Thymus (tissue), 11 donors: ENCODE data around the gene MYO18B. TPM values are rescaled to one million over a fixed set of nuclear protein-coding genes. Genes with fewer than 3 reads are reported as not detected.

Experiments
- DNase-seq, 9 donors: peaks; one replicate each; pipeline ENCODE4 v3.0.0-alpha.2; 2013; ENCODE audit warnings: low spot score in 9 of 9, low read depth in 6 of 9, missing footprints in 1 of 9
- H3K27ac ChIP-seq, 2 donors: one replicate each; pipeline ENCODE4 v1.5.1; 2013; ENCODE audit warnings: control low read depth in 1 of 2, low read depth in 1 of 2, low read length in 1 of 2, mild to moderate bottlenecking in 1 of 2, moderate library complexity in 1 of 2
- H3K27me3 ChIP-seq, 2 donors: one replicate each; pipeline ENCODE4 v1.5.1; 2013; ENCODE audit warnings: low read length in 1 of 2; ENCODE audit not compliant: control insufficient read depth in 2 of 2, insufficient read depth in 1 of 2
- H3K36me3 ChIP-seq, 2 donors: one replicate each; pipeline ENCODE4 v1.5.1; 2013; ENCODE audit warnings: low read length in 1 of 2, mild to moderate bottlenecking in 1 of 2, moderate library complexity in 1 of 2; ENCODE audit not compliant: control insufficient read depth in 2 of 2, insufficient read depth in 2 of 2
- H3K4me1 ChIP-seq, 2 donors: one replicate each; pipeline ENCODE4 v1.5.1; 2013; ENCODE audit warnings: low read length in 2 of 2; ENCODE audit not compliant: control insufficient read depth in 2 of 2, insufficient read depth in 2 of 2
- H3K4me3 ChIP-seq, 2 donors: one replicate each; pipeline ENCODE4 v1.5.1; 2013; ENCODE audit warnings: low read length in 2 of 2, control low read depth in 1 of 2, mild to moderate bottlenecking in 1 of 2
- H3K9me3 ChIP-seq, 2 donors: one replicate each; pipeline ENCODE4 v1.5.1; 2013; ENCODE audit warnings: low read length in 1 of 2, mild to moderate bottlenecking in 1 of 2; ENCODE audit not compliant: control insufficient read depth in 2 of 2, insufficient read depth in 1 of 2
- WGBS: extraction: QIAGEN DNeasy Blood & Tissue Kit; methylation state at CpG from one replicate; pipeline ENCODE4 v1.1.7; 2013; 5-methylcytosine and 5-hydroxymethylcytosine counted together
- polyA plus RNA-seq: library from polyadenylated mRNA; stranded (reverse); fragments of 200-250 nt; gene quantifications from one replicate; pipeline ENCODE4 v1.2.3, GENCODE V29; 2013
- total RNA-seq: library from RNA; stranded (reverse); fragments of 120-200 nt; gene quantifications from one replicate; pipeline ENCODE4 v1.2.4, GENCODE V29; 2013
- donor health status: healthy.

The MYO18B gene
- total and polyA plus RNA-seq, 2 donors, result 2.4 to 13.8 TPM

DNA sequence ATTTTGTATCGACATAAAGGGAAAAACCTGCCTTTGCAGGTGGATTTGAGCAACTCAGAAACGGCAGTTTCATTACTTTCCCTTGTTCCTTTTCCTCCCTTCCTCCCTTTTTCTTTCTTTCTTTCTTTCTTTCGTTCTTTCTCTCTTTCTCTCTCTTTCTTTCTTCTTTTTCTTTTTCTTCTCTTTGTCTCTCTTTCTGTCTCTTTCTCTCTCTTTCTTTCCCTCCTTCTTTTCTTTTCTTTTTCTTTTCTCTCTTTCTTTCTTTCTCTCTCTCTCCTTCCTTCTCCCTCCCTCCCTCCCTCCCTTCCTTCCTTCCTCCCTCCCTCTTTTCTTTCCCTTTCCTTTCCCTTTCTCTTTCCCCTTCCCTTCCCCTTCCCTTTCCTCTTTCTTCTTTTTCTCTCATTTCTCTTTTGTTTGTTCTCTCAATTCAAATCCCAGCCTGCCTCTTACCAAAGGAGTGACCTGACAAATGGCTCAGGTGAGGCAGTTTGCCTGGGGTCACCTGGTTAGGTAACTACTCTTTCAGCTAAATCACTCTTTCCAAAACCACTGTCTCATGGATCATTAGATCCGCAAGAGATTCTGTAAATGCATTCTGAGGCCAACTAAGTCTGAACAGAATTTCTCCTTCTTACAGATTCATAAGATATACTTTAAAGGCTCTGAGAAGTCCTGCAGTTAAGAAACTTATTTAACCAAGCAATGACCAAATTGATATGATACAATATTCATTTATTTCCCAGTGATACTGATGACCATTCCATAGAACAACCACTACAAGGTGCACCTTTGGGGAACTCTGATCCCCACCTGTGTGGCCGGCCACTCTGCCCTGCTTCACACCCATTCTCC, 75.3 kb downstream of the MYO18B start:
- H3K9me3 ChIP-seq, result no peaks in the 10 kb centered on the region
- no peaks in the 10 kb centered on the region for H3K27me3 ChIP-seq
- 78% methylated on average over 5 of the region's 5 CpGs for WGBS
- no peak overlapping the region for H3K4me3 ChIP-seq
- no peak for DNase-seq
- no peaks in the 10 kb centered on the region for H3K36me3 ChIP-seq
- H3K27ac ChIP-seq, result no peak overlapping the region
- no peaks in the 10 kb centered on the region for H3K4me1 ChIP-seq

DNA sequence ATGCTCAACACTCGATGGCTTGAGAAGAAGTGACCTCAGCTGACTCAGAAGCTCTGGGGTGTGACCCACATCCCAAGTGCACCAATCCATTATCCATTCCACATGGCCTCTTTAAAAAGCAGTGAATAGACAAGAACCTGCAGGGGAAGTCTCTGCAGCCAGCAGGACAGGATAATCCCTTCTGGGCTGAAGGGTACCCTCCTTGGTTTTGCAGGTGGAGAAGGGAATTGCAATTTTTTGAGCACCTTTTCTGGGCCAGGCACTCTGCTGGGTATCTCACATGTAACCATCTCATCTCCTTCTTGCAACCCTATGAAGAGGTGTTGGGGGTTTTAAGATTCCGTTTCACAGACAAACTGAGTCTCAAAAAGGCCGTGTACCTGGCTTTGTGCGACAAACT, 76.6 kb downstream of the MYO18B start:
- Histone ChIP-seq H3K4me3 (no peak overlapping the region), H3K27ac (no peak overlapping the region), H3K36me3 (no peaks in the 10 kb centered on the region), H3K4me1 (no peaks in the 10 kb centered on the region), H3K27me3 (no peaks in the 10 kb centered on the region), H3K9me3 (peaks cover 0 to 1% of the 10 kb centered on the region in 2 donors)
- no peak for DNase-seq
- WGBS, result 94% methylated on average over 4 of the region's 4 CpGs

DNA sequence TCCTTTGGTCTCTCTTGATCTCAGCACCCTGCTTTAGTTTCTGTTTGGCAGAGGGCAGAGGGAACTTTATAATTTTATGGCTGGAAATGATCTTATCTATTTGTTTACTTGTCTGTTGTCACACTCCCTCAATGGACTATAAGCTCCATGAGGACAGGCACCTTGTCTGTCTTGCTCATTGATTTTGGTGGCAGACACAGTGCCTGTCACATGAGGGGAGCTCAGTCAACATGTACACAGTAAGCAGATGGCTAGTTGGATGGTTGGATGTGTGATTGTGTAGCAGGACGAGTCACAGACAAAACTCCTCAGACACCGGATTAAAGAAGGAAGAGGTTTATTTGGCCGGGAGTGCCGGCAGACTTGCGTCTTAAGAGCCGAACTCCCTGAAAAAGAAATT, 80.4 kb downstream of the MYO18B start:
- Histone ChIP-seq H3K4me3 (no peak overlapping the region), H3K36me3 (no peaks in the 10 kb centered on the region), H3K9me3 (peaks cover 0 to 1% of the 10 kb centered on the region in 2 donors), H3K4me1 (no peaks in the 10 kb centered on the region), H3K27me3 (no peaks in the 10 kb centered on the region), H3K27ac (no peak overlapping the region)
- 94% methylated on average over 6 of the region's 6 CpGs for WGBS
- no peak for DNase-seq

DNA sequence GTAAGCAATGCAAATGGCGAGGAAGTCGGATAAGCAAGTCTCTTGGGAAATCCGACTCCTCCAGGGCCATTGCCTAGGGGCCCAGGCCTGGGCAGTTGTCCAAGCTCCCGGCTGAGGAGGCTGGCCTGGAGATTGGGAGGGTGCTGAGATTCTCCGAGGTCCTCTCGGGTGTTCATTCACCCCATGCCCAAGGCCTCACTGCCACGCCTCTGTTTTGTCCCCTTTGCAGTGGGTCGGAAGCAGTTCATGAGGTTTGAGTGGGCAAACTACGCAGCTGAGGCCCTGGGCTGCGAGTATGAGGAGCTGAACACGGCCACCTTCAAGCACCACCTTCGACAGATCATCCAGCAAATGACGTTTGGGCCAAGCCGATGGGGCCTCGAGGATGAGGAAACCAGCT, 81.3 kb downstream of the MYO18B start:
- Histone ChIP-seq H3K36me3 (no peaks in the 10 kb centered on the region), H3K4me3 (no peak overlapping the region), H3K27me3 (no peaks in the 10 kb centered on the region), H3K4me1 (no peaks in the 10 kb centered on the region), H3K9me3 (peaks cover 0 to 1% of the 10 kb centered on the region in 2 donors), H3K27ac (no peak overlapping the region)
- 94% methylated on average over 15 of the region's 15 CpGs for WGBS
- no peak for DNase-seq

DNA sequence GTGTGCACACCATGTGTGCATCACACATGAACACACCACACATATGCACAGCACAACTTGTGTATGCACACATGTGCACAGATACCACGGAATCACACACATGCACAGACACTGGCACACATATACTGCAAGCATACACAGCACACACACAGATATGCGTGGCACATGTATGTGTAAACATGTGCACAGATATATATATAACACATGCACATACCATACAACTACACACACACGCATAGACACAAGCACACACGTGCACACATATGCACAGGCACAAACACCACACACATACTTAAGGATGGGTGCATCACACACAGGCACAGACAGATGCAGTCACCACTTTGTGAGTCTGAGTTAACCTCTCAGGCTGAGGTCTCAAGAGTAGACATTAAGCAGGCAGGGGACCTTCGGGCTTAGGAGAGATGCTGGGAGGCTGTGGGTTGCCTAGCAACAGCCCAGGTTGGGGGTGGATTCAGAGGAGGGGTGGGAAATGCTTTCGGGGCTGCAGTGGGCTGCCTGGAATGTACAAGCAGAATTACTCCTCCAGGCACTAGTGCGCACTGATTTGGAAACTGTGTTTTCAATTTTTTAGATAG, 82.9 kb downstream of the MYO18B start:
- Histone ChIP-seq H3K4me3 (no peak overlapping the region), H3K9me3 (peaks cover 0 to 1% of the 10 kb centered on the region in 2 donors), H3K36me3 (no peaks in the 10 kb centered on the region), H3K27ac (no peak overlapping the region), H3K27me3 (no peaks in the 10 kb centered on the region), H3K4me1 (no peaks in the 10 kb centered on the region)
- no peak for DNase-seq
- WGBS, result 77% methylated on average over 7 of the region's 7 CpGs

DNA sequence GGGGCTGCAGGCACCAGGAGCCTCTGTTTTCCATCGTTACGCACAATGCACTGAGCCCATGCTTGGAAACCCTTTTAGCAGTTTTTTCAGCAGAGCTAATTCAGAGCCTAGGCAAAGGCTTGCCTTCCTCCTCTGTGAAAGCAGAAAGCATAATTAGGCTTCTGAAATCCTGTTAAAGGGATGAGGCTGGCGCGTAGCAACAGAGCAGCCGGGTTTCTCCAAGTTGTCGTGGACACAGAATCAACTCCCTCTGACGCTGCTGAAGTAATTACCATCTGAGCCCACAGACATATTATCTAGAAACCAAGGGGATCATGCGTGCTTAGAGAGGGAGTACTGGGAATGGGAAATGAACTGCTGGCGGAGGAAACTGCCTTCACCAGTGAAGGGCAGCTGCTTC, 85.4 kb downstream of the MYO18B start:
- DNase-seq, result no peak
- Histone ChIP-seq H3K4me3 (no peak overlapping the region), H3K36me3 (no peaks in the 10 kb centered on the region), H3K9me3 (peaks cover 0 to 1% of the 10 kb centered on the region in 2 donors), H3K27me3 (no peaks in the 10 kb centered on the region), H3K4me1 (no peaks in the 10 kb centered on the region), H3K27ac (no peak overlapping the region)
- WGBS, result 86% methylated on average over 9 of the region's 9 CpGs

DNA sequence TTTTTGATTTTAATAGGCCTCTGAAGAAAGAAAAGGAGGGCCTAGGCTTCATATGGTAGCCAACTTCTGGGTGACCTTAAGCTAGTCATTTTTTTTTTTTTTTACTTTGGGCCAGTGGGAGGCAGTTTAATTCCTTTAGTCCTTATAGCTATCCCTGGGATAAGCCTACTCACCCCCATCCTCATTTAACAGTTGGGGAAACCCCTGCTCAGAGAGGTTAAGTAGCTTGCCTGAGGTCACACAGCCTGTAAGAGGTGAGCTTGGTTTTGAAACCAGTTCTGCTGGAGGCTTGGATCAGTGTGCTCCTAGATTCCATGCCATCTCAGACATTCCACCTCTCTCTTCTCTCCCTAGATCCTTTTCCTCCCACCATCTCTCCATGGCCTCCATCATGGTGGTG, 86.4 kb downstream of the MYO18B start:
- Histone ChIP-seq H3K27me3 (no peaks in the 10 kb centered on the region), H3K4me3 (no peak overlapping the region), H3K4me1 (no peaks in the 10 kb centered on the region), H3K9me3 (no peaks in the 10 kb centered on the region), H3K36me3 (no peaks in the 10 kb centered on the region), H3K27ac (no peak overlapping the region)
- DNase-seq, result no peak

DNA sequence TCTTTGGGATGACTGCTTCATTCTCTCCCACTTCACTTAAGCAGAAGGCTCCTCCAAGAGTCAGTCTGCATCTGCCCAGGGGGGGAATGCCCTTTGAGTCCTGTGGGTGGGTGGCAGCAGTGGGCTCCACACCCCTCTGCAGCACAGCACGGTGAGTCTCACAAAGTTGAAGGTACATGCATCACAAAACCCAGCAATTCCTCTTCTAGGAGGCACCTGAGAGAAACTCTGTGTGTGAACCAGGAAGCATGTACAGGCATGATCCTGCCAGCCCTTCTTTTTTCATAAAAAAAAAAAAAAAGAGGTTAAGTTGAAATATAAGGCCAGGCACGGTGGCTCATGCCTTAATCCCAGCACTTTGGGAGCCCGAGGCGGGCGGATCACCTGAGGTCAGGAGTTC, 87.2 kb downstream of the MYO18B start:
- H3K4me3 ChIP-seq, result no peak overlapping the region
- no peaks in the 10 kb centered on the region for H3K27me3 ChIP-seq
- 85% methylated on average over 5 of the region's 5 CpGs for WGBS
- no peaks in the 10 kb centered on the region for H3K9me3 ChIP-seq
- DNase-seq, result no peak
- no peaks in the 10 kb centered on the region for H3K36me3 ChIP-seq
- no peak overlapping the region for H3K27ac ChIP-seq
- no peaks in the 10 kb centered on the region for H3K4me1 ChIP-seq

DNA sequence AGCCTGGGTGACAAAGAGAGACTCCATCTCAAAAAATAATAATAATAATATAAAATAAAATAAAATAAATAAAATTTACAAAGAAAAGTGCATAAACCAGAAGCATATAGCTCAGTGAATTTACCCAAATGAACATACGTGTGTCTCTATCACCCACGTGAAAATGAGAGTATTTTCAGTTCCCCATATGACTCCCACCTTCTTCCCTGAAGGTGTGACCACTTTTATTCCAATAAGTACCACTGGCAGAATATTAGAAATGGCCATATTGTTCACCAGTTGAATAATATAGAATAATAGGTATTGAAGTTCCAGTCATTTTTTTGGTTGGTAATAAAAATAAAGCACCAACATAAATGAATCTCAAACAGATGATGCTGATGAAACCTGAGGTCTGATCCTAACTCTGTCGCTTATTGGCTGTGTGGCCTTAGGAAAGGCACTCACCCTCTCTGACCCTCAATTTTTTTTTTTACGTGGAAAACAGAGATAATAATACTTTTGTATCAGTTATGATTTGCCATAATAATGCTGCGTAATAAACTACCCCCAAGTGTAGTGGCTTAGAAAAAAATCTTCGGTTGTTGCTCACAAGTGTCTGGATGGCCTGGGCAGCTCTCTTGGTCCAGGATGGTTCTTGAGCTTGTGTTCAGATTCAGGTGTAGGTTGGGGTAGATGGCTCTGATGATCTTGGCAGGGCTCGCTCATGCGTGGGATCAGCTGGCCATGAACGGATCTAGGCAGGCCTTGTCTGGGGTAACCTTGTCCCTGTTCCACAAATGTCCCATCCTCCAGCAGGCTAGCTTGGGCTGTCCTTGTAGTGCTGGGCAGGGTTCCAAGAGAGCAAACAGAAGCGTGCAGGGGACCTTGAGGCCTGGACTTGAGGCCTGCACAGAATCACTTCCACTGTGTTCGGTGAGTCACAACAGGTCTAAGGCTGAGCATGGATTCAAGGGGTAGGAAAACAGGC, 88.1 kb downstream of the MYO18B start:
- no peak for DNase-seq
- no peak overlapping the region for H3K4me3 ChIP-seq
- H3K36me3 ChIP-seq, result no peaks in the 10 kb centered on the region
- WGBS, result 96% methylated on average over 11 of the region's 11 CpGs
- H3K27me3 ChIP-seq, result no peaks in the 10 kb centered on the region
- no peak overlapping the region for H3K27ac ChIP-seq
- no peaks in the 10 kb centered on the region for H3K9me3 ChIP-seq
- no peaks in the 10 kb centered on the region for H3K4me1 ChIP-seq
